Heart left ventricle (tissue), 16 donors: Measurements from ENCODE around the gene BTRC. TPM values are rescaled to one million over a fixed set of nuclear protein-coding genes. Genes with fewer than 3 reads are reported as not detected.
"Not testable (repeated sequence)": the region's sequence is repeated elsewhere in the genome, so short reads cannot be mapped to it uniquely, and the experiment has no call there.

Experiments used
- ATAC-seq, 4 donors: fragments of 200-7000 bp; cut with Tn5 transposase; one replicate each; pipeline ENCODE4 v1.9.1; 2020 to 2022; ENCODE audit warnings: moderate library complexity in 4 of 4, mild to moderate bottlenecking in 3 of 4, moderate number of reproducible peaks in 1 of 4
- DNase-seq, 5 donors: peaks; one replicate each; pipeline ENCODE4 v3.0.0-alpha.2; 2020
- H3K27ac ChIP-seq, 12 donors: fragments of 200-600 bp; sonication (generic) in 4 of 12; one replicate each; pipeline versions ENCODE4 v1.5.0 to v1.8.0; 2016 to 2022; ENCODE audit warnings: mild to moderate bottlenecking in 2 of 12
- H3K27me3 ChIP-seq, 9 donors: fragments of 200-600 bp; sonication (generic) in 2 of 9; one replicate each; pipeline versions ENCODE4 v1.5.1 to v1.8.0; 2016 to 2022; ENCODE audit warnings: mild to moderate bottlenecking in 3 of 9
- H3K36me3 ChIP-seq, 9 donors: fragments of 200-600 bp; sonication (generic) in 2 of 9; one replicate each; pipeline versions ENCODE4 v1.5.0 to v1.8.0; 2018 to 2022; ENCODE audit warnings: mild to moderate bottlenecking in 2 of 9
- H3K4me1 ChIP-seq, 12 donors: fragments of 200-600 bp; sonication (generic) in 4 of 12; one replicate each; pipeline versions ENCODE4 v1.5.0 to v1.8.0; 2016 to 2022; ENCODE audit warnings: mild to moderate bottlenecking in 3 of 12
- H3K4me3 ChIP-seq, 12 donors: fragments of 200-600 bp; sonication (generic) in 4 of 12; one replicate each; pipeline versions ENCODE4 v1.5.0 to v1.8.0; 2017 to 2022; ENCODE audit warnings: mild to moderate bottlenecking in 9 of 12, moderate library complexity in 4 of 12
- H3K9me3 ChIP-seq, 12 donors: fragments of 200-600 bp; sonication (generic) in 4 of 12; one replicate each; pipeline versions ENCODE4 v1.5.0 to v1.8.0; 2016 to 2022; ENCODE audit warnings: mild to moderate bottlenecking in 1 of 12
- POLR2A ChIP-seq, 2 donors: fragments of 450-650 bp; IDR thresholded peaks; one replicate each; pipeline ENCODE4 v1.6.1; 2017; ENCODE audit warnings: antibody characterized with exemption in 2 of 2, mild to moderate bottlenecking in 2 of 2, moderate library complexity in 2 of 2
- WGBS, 4 donors: extraction: QIAGEN DNeasy Blood & Tissue Kit in 2 of 4; methylation state at CpG; one replicate each; pipeline versions ENCODE4 v1.1.5 to v1.1.7; 2013 to 2018; 5-methylcytosine and 5-hydroxymethylcytosine counted together
- intact Hi-C, 10 donors: fragments of 100-400 bp; cut with DNase I; formaldehyde crosslinking; loops; one replicate each; pipeline versions ENCODE4 v1.11.1 to v1.14.2; 2022
- polyA plus RNA-seq, 2 donors: library from polyadenylated mRNA; stranded (reverse); fragments of 200-250 nt; gene quantifications; one replicate each; pipeline ENCODE4 v1.2.3, GENCODE V29; 2013
- total RNA-seq, 9 donors: library from RNA; depleted of rRNA in 2 of 9; stranded (reverse); fragments of >200 nt in 2 of 9; fragmentation: NEBNext Ultra II Directional in 3 of 9; extraction: Animal tissue kit (Norgen Biotek cat#: 25700) in 3 of 9; gene quantifications; one replicate each; pipeline versions ENCODE4 v1.1.0 to v1.2.4, GENCODE V29; 2016 to 2023
- TF ChIP-seq, protein P1 (sequence below), 12 donors: fragments of 200-600 bp; sonication (generic) in 4 of 12; IDR thresholded peaks; one replicate each; pipeline versions ENCODE4 v1.5.0 to v1.8.0; 2018 to 2022; ENCODE audit warnings: antibody characterized with exemption in 12 of 12, mild to moderate bottlenecking in 5 of 12
- donor health status: ischemic (EF 13 %, LVEDD 7.1; RV severe dilation, severe dysfunction).
- donor health status: healthy with polysubstance abuse.
- donor health status: DM: no; HTN: yes; CAD: no.
- donor health status: DM: no; HTN: no; CAD: no.
- donor health status: ischemic (EF 25% LVEDD 6.9; RV normal size, moderate dysfunction).
- donor health status: ischemic (EF 25% LVEDD 5.7; RV mildly dilated, moderate dysfunction).
- donor health status: healthy.
- donor health status: DM: yes; HTN: yes; CAD: no.
- donor health status: ischemic (EF 35%, LVEDD 5.7; RV mildly dilated, moderate dysfunction).
- donor health status: nonischemic (EF 11% LVEDD 7.7; RV severe dilation, severe dysfunction).
- donor health status: DM: yes; HTN: yes; CAD: no.
- donor health status: PGD.
- donor health status: ischemic (EF 29% LVEDD 5.4; RV normal size, mild dysfunction).
- donor health status: nonischemic (EF 23%, LVEDD 6.1; RV moderate dilation, normal function).

BTRC gene
- total and polyA plus RNA-seq, 11 donors, result 10.7 to 53.5 (median 32.1) TPM

DNA sequence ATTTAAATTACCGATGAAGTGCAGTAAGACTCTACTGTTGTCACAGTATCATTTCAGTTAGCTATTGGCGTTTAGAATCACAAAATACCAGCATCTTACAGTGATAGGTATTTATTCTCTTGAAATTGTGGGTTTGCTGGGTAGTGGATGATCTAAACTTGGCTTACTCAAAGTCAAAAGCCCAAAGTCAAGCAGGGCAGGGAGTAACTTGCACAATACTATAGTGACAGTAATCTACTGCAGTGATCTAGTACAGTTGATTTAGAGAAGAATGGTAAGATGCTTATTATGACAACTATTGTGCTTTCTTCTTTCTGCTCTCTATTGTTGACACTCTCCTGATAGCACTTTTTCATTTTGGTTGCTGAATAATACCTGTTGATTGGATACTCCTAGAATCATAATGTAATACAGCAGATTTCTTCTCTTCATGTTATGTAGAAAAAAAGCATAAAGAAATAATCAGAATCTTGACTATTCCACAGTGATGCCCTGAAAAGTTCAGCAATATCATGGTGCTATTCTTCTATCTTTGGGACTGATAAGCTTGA is 10.0 kb downstream of the BTRC start:
- Histone ChIP-seq H3K4me3 (no peak overlapping the region), H3K27ac (peak overlapping the region in 6 of 12 donors; percentile 2 to 49 (median 14)), H3K27me3 (no peaks in the 10 kb centered on the region), H3K9me3 (no peaks in the 10 kb centered on the region), H3K36me3 (peaks cover 0 to 23% (median 0%) of the 10 kb centered on the region in 9 donors), H3K4me1 (peaks cover 0 to 35% (median 12%) of the 10 kb centered on the region in 12 donors)
- TF ChIP-seq, protein P1, sequence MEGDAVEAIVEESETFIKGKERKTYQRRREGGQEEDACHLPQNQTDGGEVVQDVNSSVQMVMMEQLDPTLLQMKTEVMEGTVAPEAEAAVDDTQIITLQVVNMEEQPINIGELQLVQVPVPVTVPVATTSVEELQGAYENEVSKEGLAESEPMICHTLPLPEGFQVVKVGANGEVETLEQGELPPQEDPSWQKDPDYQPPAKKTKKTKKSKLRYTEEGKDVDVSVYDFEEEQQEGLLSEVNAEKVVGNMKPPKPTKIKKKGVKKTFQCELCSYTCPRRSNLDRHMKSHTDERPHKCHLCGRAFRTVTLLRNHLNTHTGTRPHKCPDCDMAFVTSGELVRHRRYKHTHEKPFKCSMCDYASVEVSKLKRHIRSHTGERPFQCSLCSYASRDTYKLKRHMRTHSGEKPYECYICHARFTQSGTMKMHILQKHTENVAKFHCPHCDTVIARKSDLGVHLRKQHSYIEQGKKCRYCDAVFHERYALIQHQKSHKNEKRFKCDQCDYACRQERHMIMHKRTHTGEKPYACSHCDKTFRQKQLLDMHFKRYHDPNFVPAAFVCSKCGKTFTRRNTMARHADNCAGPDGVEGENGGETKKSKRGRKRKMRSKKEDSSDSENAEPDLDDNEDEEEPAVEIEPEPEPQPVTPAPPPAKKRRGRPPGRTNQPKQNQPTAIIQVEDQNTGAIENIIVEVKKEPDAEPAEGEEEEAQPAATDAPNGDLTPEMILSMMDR (IDR thresholded peaks at IDR 0.05), result no peak
- no peak for TF ChIP-seq POLR2A (IDR thresholded peaks at IDR 0.05)
- ATAC-seq, result peak in 3 of 4 donors; percentile 44 to 48 (median 47)
- intact Hi-C loops, result no loop called here
- no peak for DNase-seq
- 80 to 87% (median 85%) methylated on average over 2 of the region's 2 CpGs for WGBS, 4 donors

DNA sequence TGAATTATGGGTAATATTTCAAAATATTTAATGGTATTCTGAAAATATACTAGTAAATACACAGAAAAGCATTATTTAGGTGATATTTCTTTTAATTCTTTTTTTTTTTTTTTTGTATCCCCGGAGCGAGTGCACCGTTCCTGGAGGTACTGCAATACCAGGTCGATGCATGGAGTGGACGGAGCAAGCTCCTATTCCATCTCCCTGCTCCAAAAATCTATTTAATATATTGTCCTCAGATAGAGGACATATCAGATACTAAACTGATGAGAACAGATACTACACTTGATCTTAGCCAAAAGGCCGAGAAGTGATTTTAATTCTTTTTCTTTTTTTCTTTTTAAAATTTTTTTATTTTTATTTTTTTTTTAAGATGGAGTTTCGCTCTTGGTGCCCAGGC is 10.8 kb downstream of the BTRC start:
- Histone ChIP-seq H3K9me3 (no peaks in the 10 kb centered on the region), H3K27ac (peak overlapping the region in 3 of 12 donors; percentile 12 to 49 (median 17)), H3K36me3 (peaks cover 0 to 26% (median 0%) of the 10 kb centered on the region in 9 donors), H3K4me1 (peaks cover 0 to 29% (median 12%) of the 10 kb centered on the region in 12 donors), H3K27me3 (no peaks in the 10 kb centered on the region), H3K4me3 (no peak overlapping the region)
- WGBS, 4 donors, result 75 to 87% (median 76%) methylated on average over 7 of the region's 7 CpGs
- DNase-seq, result no peak
- no peak for TF ChIP-seq POLR2A (IDR thresholded peaks at IDR 0.05)
- TF ChIP-seq, protein P1 (IDR thresholded peaks at IDR 0.05), result no peak
- intact Hi-C loops, result no loop called here
- no peak for ATAC-seq

DNA sequence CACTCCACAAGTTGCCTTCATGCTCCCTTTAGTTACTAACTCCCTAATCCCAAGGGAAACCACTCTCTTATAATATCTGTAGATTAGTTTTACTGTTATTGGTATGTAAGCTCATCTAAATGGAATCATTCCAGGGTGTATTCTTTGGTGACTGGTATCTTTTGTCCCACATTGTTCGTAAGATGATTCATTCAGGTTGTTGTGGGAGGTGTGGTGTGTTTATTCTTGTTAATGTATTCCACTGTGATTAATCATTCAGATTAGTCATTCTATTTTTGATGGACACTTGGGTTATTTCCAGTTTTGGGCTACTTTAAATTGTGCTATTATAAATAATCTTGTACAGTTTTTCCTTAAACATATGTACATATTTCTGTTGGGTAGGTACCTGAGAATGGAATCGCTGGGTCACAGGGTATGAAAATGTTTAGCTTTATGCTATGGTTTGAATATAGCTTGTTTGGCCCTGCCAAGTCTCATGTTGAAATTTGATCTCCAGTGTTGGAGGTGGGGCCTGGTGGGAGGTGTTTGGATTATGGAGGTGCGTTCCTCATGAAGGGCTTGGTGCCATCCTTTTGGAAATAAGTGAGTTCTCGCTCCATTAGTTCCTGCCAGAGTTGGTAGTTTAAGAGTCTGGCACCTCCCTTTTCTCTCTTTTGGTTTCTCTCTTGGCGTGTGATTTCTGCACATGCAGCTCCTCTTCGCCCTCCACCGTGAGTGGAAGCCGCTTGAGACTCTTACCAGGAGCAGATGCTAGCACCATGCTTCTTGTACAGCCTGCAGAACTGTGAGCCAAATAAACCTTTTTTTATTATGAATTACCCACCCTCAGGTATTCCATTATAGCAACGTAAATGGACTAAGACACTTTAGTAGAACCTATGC is 13.8 kb downstream of the BTRC start:
- H3K9me3 ChIP-seq, result no peaks in the 10 kb centered on the region
- peaks cover 0 to 33% (median 0%) of the 10 kb centered on the region in 9 donors for H3K36me3 ChIP-seq
- H3K27me3 ChIP-seq, result no peaks in the 10 kb centered on the region
- 87 to 92% (median 87%) methylated on average over 9 of the region's 9 CpGs for WGBS, 4 donors
- DNase-seq (no peak), ATAC-seq (peak in 1 of 4 donors; percentile 39)
- H3K4me3 ChIP-seq, result no peak overlapping the region
- TF ChIP-seq, protein P1 (IDR thresholded peaks at IDR 0.05), result no peak
- TF ChIP-seq POLR2A (IDR thresholded peaks at IDR 0.05), result no peak
- H3K27ac ChIP-seq, result no peak overlapping the region
- intact Hi-C loops, result loop anchor here in 1 of 10 donors (2.0 kb wide), 1 partner anchor 27 kb away; no protein-coding TSS in a partner anchor
- H3K4me1 ChIP-seq, result peaks cover 0 to 29% (median 12%) of the 10 kb centered on the region in 12 donors

DNA sequence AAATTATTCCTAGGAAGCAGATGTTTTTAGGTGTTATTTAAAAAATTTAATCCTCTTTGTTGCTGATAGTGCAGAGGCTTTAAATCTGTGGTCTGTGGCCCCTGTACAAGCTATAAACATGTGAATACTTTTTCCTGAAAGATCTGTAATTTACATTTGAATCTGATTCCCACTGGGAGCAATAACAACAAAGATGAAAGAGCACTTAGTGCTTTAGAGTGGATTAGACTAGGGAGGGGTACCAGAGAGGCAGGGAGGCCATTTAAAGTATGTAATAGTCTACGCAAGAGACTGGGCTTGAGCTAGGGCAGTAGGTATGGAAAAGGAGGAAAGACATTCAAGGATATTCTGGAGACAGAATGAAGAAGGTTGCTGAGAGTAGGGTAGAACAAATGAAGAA is 19.1 kb downstream of the BTRC start:
- intact Hi-C loops, result no loop called here
- Histone ChIP-seq H3K4me3 (no peak overlapping the region), H3K27me3 (no peaks in the 10 kb centered on the region), H3K36me3 (peaks cover 0 to 23% (median 0%) of the 10 kb centered on the region in 9 donors), H3K27ac (no peak overlapping the region), H3K4me1 (peaks cover 0 to 10% (median 1%) of the 10 kb centered on the region in 12 donors), H3K9me3 (no peaks in the 10 kb centered on the region)
- WGBS, 4 donors, result 93 to 100% (median 97%) methylated on average over 1 of the region's 1 CpG
- TF ChIP-seq, protein P1 (IDR thresholded peaks at IDR 0.05), result no peak
- TF ChIP-seq POLR2A (IDR thresholded peaks at IDR 0.05), result no peak
- ATAC-seq (no peak), DNase-seq (no peak)

DNA sequence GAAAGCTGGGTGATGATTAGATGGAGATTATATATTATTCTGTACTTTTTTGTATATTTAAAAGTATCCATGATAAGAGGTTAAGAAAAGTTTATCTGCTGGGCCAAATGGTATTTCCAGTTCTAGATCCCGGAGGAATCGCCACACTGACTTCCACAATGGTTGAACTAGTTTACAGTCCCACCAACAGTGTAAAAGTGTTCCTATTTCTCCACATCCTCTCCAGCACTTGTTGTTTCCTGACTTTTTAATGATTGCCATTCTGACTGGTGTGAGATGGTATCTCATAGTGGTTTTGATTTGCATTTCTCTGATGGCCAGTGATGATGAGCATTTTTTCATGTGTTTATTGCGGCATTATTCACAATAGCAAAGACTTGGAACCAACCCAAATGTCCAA is 20.0 kb downstream of the BTRC start:
- ATAC-seq, result not testable (repeated sequence)

More for the DNA sequence above, 20.0 kb downstream of the BTRC start:
- H3K27ac ChIP-seq, H3K27me3 ChIP-seq, intact Hi-C loops, DNase-seq, H3K9me3 ChIP-seq, H3K4me3 ChIP-seq: not testable (repeated sequence)
- 85 to 98% (median 91%) methylated on average over 3 of the region's 3 CpGs for whole genome bisulfite sequencing, 4 donors
- H3K4me1 ChIP-seq, result peaks cover 0 to 11% (median 1%) of the 10 kb centered on the region in 12 donors
- H3K36me3 ChIP-seq, result peaks cover 0 to 17% (median 0%) of the 10 kb centered on the region in 9 donors
